K562 (cell line): ENCODE results near the gene SERPINB12. TPM values are rescaled to one million over a fixed set of nuclear protein-coding genes. Genes with fewer than 3 reads are reported as not detected.

Experiments used
- ARID1B ChIP-seq: fragments of 450-650 bp; IDR thresholded peaks from 2 replicates; pipeline ENCODE4 v1.6.1; 2016; ENCODE audit warnings: antibody characterized with exemption, mild to moderate bottlenecking, inconsistent platforms
- CEBPB ChIP-seq: fragments of 450-650 bp; IDR thresholded peaks from 2 replicates; pipeline ENCODE4 v1.6.1; 2016; ENCODE audit warnings: missing genetic modification characterization, missing compliant biosample characterization
- CLOCK ChIP-seq: fragments of 250-450 bp; sonication (Bioruptor Pico); IDR thresholded peaks from 2 replicates; pipeline ENCODE4 v1.4.0; 2020; ENCODE audit warnings: mild to moderate bottlenecking, moderate library complexity, borderline replicate concordance
- COPS2 ChIP-seq: fragments of 450-650 bp; conservative IDR thresholded peaks from 2 replicates; pipeline ENCODE4 v1.6.1; 2016; ENCODE audit warnings: mild to moderate bottlenecking, moderate library complexity
- CSDE1 ChIP-seq, 2 experiments: fragments of 450-650 bp; IDR thresholded peaks; 2 replicates each; pipeline ENCODE4 v1.6.1; 2016; ENCODE audit warnings: mild to moderate bottlenecking in 1 of 2
- LEF1 ChIP-seq: fragments of 450-650 bp; IDR thresholded peaks from 2 replicates; pipeline ENCODE4 v1.6.1; 2016; ENCODE audit warnings: mild to moderate bottlenecking
- MAZ ChIP-seq, 2 experiments: fragments of 450-650 bp in 1 of 2; sonication (generic) in 1 of 2; formaldehyde crosslinking; IDR thresholded peaks in 1 of 2; conservative IDR thresholded peaks in 1 of 2; 2 replicates each; pipeline versions ENCODE4 v1.4.0 to v1.5.0; 2020; ENCODE audit warnings: mild to moderate bottlenecking in 1 of 2, missing genetic modification reagents in 1 of 2
- NR2F6 ChIP-seq: fragments of 450-650 bp; formaldehyde crosslinking; IDR thresholded peaks from 2 replicates; pipeline ENCODE4 v1.4.0; 2020; ENCODE audit warnings: mild to moderate bottlenecking
- SOX6 ChIP-seq: fragments of 450-650 bp; IDR thresholded peaks from 2 replicates; pipeline ENCODE4 v1.6.1; 2014; ENCODE audit warnings: mild to moderate bottlenecking
- TAF9B ChIP-seq: fragments of 450-650 bp; IDR thresholded peaks from 2 replicates; pipeline ENCODE4 v1.6.1; 2018; ENCODE audit warnings: mild to moderate bottlenecking; ENCODE audit not compliant: partially characterized antibody
- TBP ChIP-seq: optimal IDR thresholded peaks from 2 replicates; pipeline ENCODE3; 2011; ENCODE audit warnings: low read depth, low read length, improper control_type of control experiment
- TEAD2 ChIP-seq: fragments of 450-650 bp; IDR thresholded peaks from 2 replicates; pipeline ENCODE4 v1.6.1; 2016; ENCODE audit warnings: missing genetic modification characterization, control low read depth, missing compliant biosample characterization
- polyA plus RNA-seq, 8 experiments: library from polyadenylated mRNA; depleted of rRNA in 4 of 8; stranded (reverse) in 5 of 8; unstranded in 3 of 8; fragments of >200 nt; fragmentation: Nextera tagmentation in 2 of 8; fragmentation: Illumina TruSeq in 1 of 8; extraction: Ambion mirVana in 2 of 8; extraction: Trizol in 1 of 8; gene quantifications; 2 replicates each; pipeline versions ENCODE4 v1.2.1 to v1.2.3, GENCODE V29; 2011 to 2014; ENCODE audit warnings: inconsistent platforms in 1 of 8, missing spikeins in 1 of 8
- total RNA-seq, 7 experiments: library from RNA; depleted of rRNA in 6 of 7; stranded (reverse); fragments of >200 nt in 6 of 7; fragmentation: Illumina TruSeq in 2 of 7; extraction: Trizol in 2 of 7; gene quantifications; 2 replicates each; pipeline versions ENCODE4 v1.2.1 to v1.2.3, GENCODE V29; 2011 to 2021; ENCODE audit warnings: low replicate concordance in 1 of 7
- TF ChIP-seq, protein P1 (sequence below): fragments of 250-450 bp; sonication (Bioruptor Pico); IDR thresholded peaks from 2 replicates; pipeline ENCODE4 v1.9.0; 2021; ENCODE audit warnings: mild to moderate bottlenecking, inconsistent platforms

SERPINB12 gene
- total and polyA plus RNA-seq, 9 of the 15 experiments (the other 6 are each of a cell fraction or from before 2014, with no cell fraction given), result not detected

DNA sequence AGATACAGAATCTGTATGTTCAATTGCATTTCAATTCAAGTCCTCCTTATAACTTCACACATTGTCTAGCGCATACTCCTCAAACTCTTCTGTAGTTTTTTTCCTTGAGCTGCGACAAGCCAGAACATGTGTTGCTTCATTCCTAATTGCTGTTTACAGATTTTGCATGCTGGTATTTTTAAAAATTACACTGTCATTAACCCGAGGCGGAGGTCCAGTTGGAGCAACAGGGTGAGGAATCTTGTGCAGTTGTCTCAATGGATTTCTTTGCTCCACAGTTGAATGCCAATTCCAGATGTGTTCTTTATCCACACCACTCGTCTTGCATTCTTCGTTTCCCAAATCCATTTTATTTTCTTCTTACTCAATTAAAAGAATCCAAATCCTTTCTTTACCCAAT lies 28.6 kb downstream of the SERPINB12 start (continued):
- no peak for TF ChIP-seq CLOCK (CRISPR knock-in tag)
- TF ChIP-seq, protein P1, sequence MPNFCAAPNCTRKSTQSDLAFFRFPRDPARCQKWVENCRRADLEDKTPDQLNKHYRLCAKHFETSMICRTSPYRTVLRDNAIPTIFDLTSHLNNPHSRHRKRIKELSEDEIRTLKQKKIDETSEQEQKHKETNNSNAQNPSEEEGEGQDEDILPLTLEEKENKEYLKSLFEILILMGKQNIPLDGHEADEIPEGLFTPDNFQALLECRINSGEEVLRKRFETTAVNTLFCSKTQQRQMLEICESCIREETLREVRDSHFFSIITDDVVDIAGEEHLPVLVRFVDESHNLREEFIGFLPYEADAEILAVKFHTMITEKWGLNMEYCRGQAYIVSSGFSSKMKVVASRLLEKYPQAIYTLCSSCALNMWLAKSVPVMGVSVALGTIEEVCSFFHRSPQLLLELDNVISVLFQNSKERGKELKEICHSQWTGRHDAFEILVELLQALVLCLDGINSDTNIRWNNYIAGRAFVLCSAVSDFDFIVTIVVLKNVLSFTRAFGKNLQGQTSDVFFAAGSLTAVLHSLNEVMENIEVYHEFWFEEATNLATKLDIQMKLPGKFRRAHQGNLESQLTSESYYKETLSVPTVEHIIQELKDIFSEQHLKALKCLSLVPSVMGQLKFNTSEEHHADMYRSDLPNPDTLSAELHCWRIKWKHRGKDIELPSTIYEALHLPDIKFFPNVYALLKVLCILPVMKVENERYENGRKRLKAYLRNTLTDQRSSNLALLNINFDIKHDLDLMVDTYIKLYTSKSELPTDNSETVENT (CRISPR knock-in tag), result no peak
- no peak for TF ChIP-seq CEBPB
- TF ChIP-seq LEF1, result no peak
- no peak for TF ChIP-seq COPS2
- no peak for TF ChIP-seq TBP
- TF ChIP-seq TAF9B, result no peak
- TF ChIP-seq TEAD2 (tag), result no peak
- no peak for TF ChIP-seq NR2F6 (CRISPR knock-in tag)
- TF ChIP-seq CSDE1 (IDR thresholded peaks at IDR 0.05), result no peak
- TF ChIP-seq ARID1B, result no peak
- TF ChIP-seq MAZ (CRISPR knock-in tag; conservative IDR thresholded peaks at IDR 0.05 in 1 of 2, IDR thresholded peaks at IDR 0.05 in 1 of 2), result no peak
- no peak for TF ChIP-seq SOX6
